WTC11 (cell line): ENCODE measurements around the gene TC2N.

Source experiments
- ATF6 ChIP-seq: sonication (generic); formaldehyde crosslinking; IDR thresholded peaks from 2 replicates; pipeline ENCODE4 v1.8.1; 2023; ENCODE audit warnings: mild to moderate bottlenecking, missing genetic modification reagents
- CREB1 ChIP-seq: sonication (generic); formaldehyde crosslinking; IDR thresholded peaks from 2 replicates; pipeline ENCODE4 v1.8.0; 2023; ENCODE audit warnings: mild to moderate bottlenecking, missing genetic modification reagents
- CTCF ChIP-seq: fragments of 200-600 bp; IDR thresholded peaks from 2 replicates; pipeline ENCODE4 v1.8.0; 2022; ENCODE audit warnings: antibody characterized with exemption
- FOXP4 ChIP-seq: sonication (generic); formaldehyde crosslinking; IDR thresholded peaks from 2 replicates; pipeline ENCODE4 v1.8.0; 2022; ENCODE audit warnings: mild to moderate bottlenecking, missing genetic modification reagents
- HMGXB4 ChIP-seq: sonication (generic); formaldehyde crosslinking; IDR thresholded peaks from 2 replicates; pipeline ENCODE4 v1.8.1; 2023; ENCODE audit warnings: mild to moderate bottlenecking, moderate library complexity, missing genetic modification reagents
- JUN ChIP-seq: sonication (generic); formaldehyde crosslinking; IDR thresholded peaks from 2 replicates; pipeline ENCODE4 v1.8.0; 2023; ENCODE audit warnings: mild to moderate bottlenecking, missing genetic modification reagents
- MAX ChIP-seq: sonication (generic); formaldehyde crosslinking; IDR thresholded peaks from 2 replicates; pipeline ENCODE4 v1.8.0; 2022; ENCODE audit warnings: mild to moderate bottlenecking, missing genetic modification reagents
- PRRX2 ChIP-seq: fragments of 250-450 bp; sonication (Bioruptor Pico); IDR thresholded peaks from 2 replicates; pipeline ENCODE4 v1.8.0; 2021; ENCODE audit warnings: mild to moderate bottlenecking
- USF2 ChIP-seq: sonication (generic); formaldehyde crosslinking; IDR thresholded peaks from 2 replicates; pipeline ENCODE4 v1.8.1; 2023; ENCODE audit warnings: mild to moderate bottlenecking, missing genetic modification reagents, moderate library complexity
- ZBTB43 ChIP-seq: sonication (generic); formaldehyde crosslinking; IDR thresholded peaks from 2 replicates; pipeline ENCODE4 v1.8.1; 2023; ENCODE audit warnings: mild to moderate bottlenecking, missing genetic modification reagents
- ZNF263 ChIP-seq: sonication (generic); formaldehyde crosslinking; IDR thresholded peaks from 2 replicates; pipeline ENCODE4 v1.8.1; 2022; ENCODE audit warnings: low read depth, mild to moderate bottlenecking, moderate library complexity, missing genetic modification reagents

- no peak for TF ChIP-seq HMGXB4 (CRISPR knock-in tag)
- TF ChIP-seq ZBTB43 (CRISPR knock-in tag): no peak
- no peak for TF ChIP-seq CREB1
- TF ChIP-seq CTCF: no peak
- no peak for TF ChIP-seq ATF6 (CRISPR knock-in tag)
- no peak for TF ChIP-seq JUN
- TF ChIP-seq USF2 (CRISPR knock-in tag): no peak
- TF ChIP-seq PRRX2: no peak
- no peak for TF ChIP-seq MAX
- TF ChIP-seq FOXP4 (CRISPR knock-in tag): no peak
- TF ChIP-seq ZNF263: no peak
Observed at GRCh38 chr14:91731018-91731417, 136.3 kb downstream of the TC2N start.
